Measurements from ENCODE around the gene OTOP2. TPM values are rescaled to one million over a fixed set of nuclear protein-coding genes. Genes with fewer than 3 reads are reported as not detected.

Gene OTOP2
- total and polyA plus RNA-seq, 9 of the 15 experiments (the other 6 are each of a cell fraction or from before 2014, with no cell fraction given), result 0.04 to 0.36 (median 0.14) TPM; not detected in 1

GRCh38 chr17:74922694-74923537 lies 1.2 kb upstream of the OTOP2 start, which contains the start of gene USH1G (continued):
- TF ChIP-seq MAZ (CRISPR knock-in tag; conservative IDR thresholded peaks at IDR 0.05 in 1 of 2, IDR thresholded peaks at IDR 0.05 in 1 of 2), result peak in 1 of 2 experiments; percentile 66; a peak in 3 of 4 replicates
- TF ChIP-seq NCOA6 (IDR thresholded peaks at IDR 0.05), result peak; percentile 57; the same call in 1 of the 2 replicates
- TF ChIP-seq YY1 (IDR thresholded peaks at IDR 0.05; ENCODE audit: borderline replicate concordance in 1 of 3, control insufficient read depth in 1 of 3, extremely low read depth in 1 of 3, insufficient read depth in 3 of 3, insufficient read length in 1 of 3, insufficient replicate concordance in 2 of 3, low read depth in 1 of 3, low read length in 2 of 3), result peak in 1 of 3 experiments; percentile 17
- no peak for TF ChIP-seq PTRF (tag; IDR thresholded peaks at IDR 0.05)
- TF ChIP-seq KAT8 (IDR thresholded peaks at IDR 0.05; ENCODE audit: low read depth), result no peak
- no peak for TF ChIP-seq E2F4 (CRISPR knock-in tag; IDR thresholded peaks at IDR 0.05; ENCODE audit: low read depth)
- no peak for TF ChIP-seq ZNF121 (CRISPR knock-in tag; conservative IDR thresholded peaks at IDR 0.05)
- TF ChIP-seq VEZF1 (CRISPR knock-in tag; IDR thresholded peaks at IDR 0.05), result peak; percentile 91
- TF ChIP-seq ILK (tag; IDR thresholded peaks at IDR 0.05; ENCODE audit: borderline replicate concordance, low read depth), result no peak
- TF ChIP-seq TGIF2 (CRISPR knock-in tag; IDR thresholded peaks at IDR 0.05), result no peak
- no peak for TF ChIP-seq SMARCE1 (IDR thresholded peaks at IDR 0.05)
- no peak for TF ChIP-seq ZNF512 (tag; IDR thresholded peaks at IDR 0.05)
- peak; percentile 54 for TF ChIP-seq ZBTB7A (IDR thresholded peaks at IDR 0.05; ENCODE audit: borderline replicate concordance, control insufficient read depth, low read depth, low read length)
- TF ChIP-seq NR2C2 (CRISPR knock-in tag; IDR thresholded peaks at IDR 0.05), result no peak
- 0 out of 2 replicates have a peak, but pooled peaks have one; percentile 2 for TF ChIP-seq NR2C2 (tag; IDR thresholded peaks at IDR 0.05)
- no peak for TF ChIP-seq ZNF444 (CRISPR knock-in tag; IDR thresholded peaks at IDR 0.05)
- TF ChIP-seq CREB3L1 (IDR thresholded peaks at IDR 0.05; ENCODE audit: borderline replicate concordance, low read depth), result no peak
- no peak for TF ChIP-seq TAL1 (IDR thresholded peaks at IDR 0.05)
- no peak for TF ChIP-seq NBN (IDR thresholded peaks at IDR 0.05; ENCODE audit: low read depth)
- peak; percentile 25 for TF ChIP-seq KDM5B (IDR thresholded peaks at IDR 0.05; ENCODE audit: insufficient replicate concordance, low read depth, low read length)
- no peak for TF ChIP-seq ZNF124 (CRISPR knock-in tag; IDR thresholded peaks at IDR 0.05)
